Smooth muscle cell (in vitro differentiated cells): Measurements from ENCODE around the gene USP28. TPM values are rescaled to one million over a fixed set of nuclear protein-coding genes. Genes with fewer than 3 reads are reported as not detected.

Experiments
- DNase-seq: peaks from one replicate; lab custom pipeline; 2025; ENCODE audit not compliant: unreplicated experiment; lab: John Stamatoyannopoulos, UW
- H2AFZ ChIP-seq: fragments of 200-600 bp; sonication (generic); 2 replicates; pipeline ENCODE4 v1.6.0; 2016; ENCODE audit warnings: antibody characterized with exemption, low read depth, mild to moderate bottlenecking
- H3F3A ChIP-seq: fragments of 200-600 bp; sonication (generic); 2 replicates; pipeline ENCODE4 v1.6.0; 2017; ENCODE audit warnings: antibody characterized with exemption, low read depth
- H3K27ac ChIP-seq: fragments of 200-600 bp; sonication (generic); 2 replicates; pipeline ENCODE4 v1.5.1; 2016; ENCODE audit warnings: low read depth, mild to moderate bottlenecking
- H3K27me3 ChIP-seq: fragments of 200-600 bp; sonication (generic); 2 replicates; pipeline ENCODE4 v1.6.1; 2016; ENCODE audit warnings: low read depth, mild to moderate bottlenecking
- H3K36me3 ChIP-seq: fragments of 200-600 bp; sonication (generic); 2 replicates; pipeline ENCODE4 v1.5.1; 2016; ENCODE audit warnings: low read depth
- H3K4me1 ChIP-seq: fragments of 200-600 bp; sonication (generic); 2 replicates; pipeline ENCODE4 v1.5.1; 2016; ENCODE audit warnings: low read depth
- H3K4me2 ChIP-seq: fragments of 200-600 bp; sonication (generic); 2 replicates; pipeline ENCODE4 v1.6.0; 2016; ENCODE audit warnings: mild to moderate bottlenecking
- H3K4me3 ChIP-seq: fragments of 200-600 bp; sonication (generic); 2 replicates; pipeline ENCODE4 v1.5.1; 2016; ENCODE audit warnings: mild to moderate bottlenecking
- H3K79me2 ChIP-seq: fragments of 200-600 bp; sonication (generic); 2 replicates; pipeline ENCODE4 v1.6.0; 2016; ENCODE audit warnings: low read depth, mild to moderate bottlenecking
- H3K9ac ChIP-seq: fragments of 200-600 bp; sonication (generic); 2 replicates; pipeline ENCODE4 v1.6.0; 2016; ENCODE audit warnings: low read depth
- H3K9me3 ChIP-seq: fragments of 200-600 bp; sonication (generic); replicated peaks from 2 replicates; pipeline ENCODE4 v1.5.1; 2016; ENCODE audit warnings: low read depth
- H4K20me1 ChIP-seq: fragments of 200-600 bp; sonication (generic); 2 replicates; pipeline ENCODE4 v1.6.0; 2016; ENCODE audit warnings: low read depth
- WGBS: methylation state at CpG from one replicate; pipeline ENCODE4 v1.1.7; 2016; ENCODE audit warnings: low lambda C conversion rate; 5-methylcytosine and 5-hydroxymethylcytosine counted together
- polyA plus RNA-seq: library from polyadenylated mRNA; unstranded; fragments of >200 nt; fragmentation: Nextera tagmentation; extraction: Ambion mirVana; gene quantifications from 2 replicates; pipeline ENCODE4 v1.2.1, GENCODE V29; 2016
- total RNA-seq: library from RNA; depleted of rRNA; stranded (reverse); fragments of >200 nt; gene quantifications from 2 replicates; pipeline ENCODE4 v1.2.3, GENCODE V29; 2014
- TF ChIP-seq, protein P1 (sequence below): fragments of 200-600 bp; sonication (generic); IDR thresholded peaks from 2 replicates; pipeline ENCODE4 v1.5.1; 2017; ENCODE audit warnings: borderline replicate concordance, mild to moderate bottlenecking, antibody characterized with exemption; ENCODE audit not compliant: insufficient read depth, poor library complexity, severe bottlenecking

Gene USP28
- total and polyA plus RNA-seq, 2 experiments from 2014 or later: 18.6 to 50.5 TPM

- Histone ChIP-seq H3K9ac (no peak overlapping the region), H3F3A (no peaks in the 10 kb centered on the region), H3K36me3 (no peaks in the 10 kb centered on the region), H2AFZ (no peak overlapping the region), H3K79me2 (peaks cover 39% of the 10 kb centered on the region), H3K4me2 (no peak overlapping the region), H3K9me3 (no peaks in the 10 kb centered on the region), H3K27me3 (no peaks in the 10 kb centered on the region), H3K4me3 (no peak overlapping the region), H3K4me1 (no peaks in the 10 kb centered on the region), H4K20me1 (peaks cover 68% of the 10 kb centered on the region), H3K27ac (no peak overlapping the region)
- no peak for DNase-seq
- TF ChIP-seq, protein P1, sequence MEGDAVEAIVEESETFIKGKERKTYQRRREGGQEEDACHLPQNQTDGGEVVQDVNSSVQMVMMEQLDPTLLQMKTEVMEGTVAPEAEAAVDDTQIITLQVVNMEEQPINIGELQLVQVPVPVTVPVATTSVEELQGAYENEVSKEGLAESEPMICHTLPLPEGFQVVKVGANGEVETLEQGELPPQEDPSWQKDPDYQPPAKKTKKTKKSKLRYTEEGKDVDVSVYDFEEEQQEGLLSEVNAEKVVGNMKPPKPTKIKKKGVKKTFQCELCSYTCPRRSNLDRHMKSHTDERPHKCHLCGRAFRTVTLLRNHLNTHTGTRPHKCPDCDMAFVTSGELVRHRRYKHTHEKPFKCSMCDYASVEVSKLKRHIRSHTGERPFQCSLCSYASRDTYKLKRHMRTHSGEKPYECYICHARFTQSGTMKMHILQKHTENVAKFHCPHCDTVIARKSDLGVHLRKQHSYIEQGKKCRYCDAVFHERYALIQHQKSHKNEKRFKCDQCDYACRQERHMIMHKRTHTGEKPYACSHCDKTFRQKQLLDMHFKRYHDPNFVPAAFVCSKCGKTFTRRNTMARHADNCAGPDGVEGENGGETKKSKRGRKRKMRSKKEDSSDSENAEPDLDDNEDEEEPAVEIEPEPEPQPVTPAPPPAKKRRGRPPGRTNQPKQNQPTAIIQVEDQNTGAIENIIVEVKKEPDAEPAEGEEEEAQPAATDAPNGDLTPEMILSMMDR: no peak
- WGBS: 95% methylated on average over 3 of the region's 3 CpGs
These were observed 11.0 kb downstream of the USP28 start for GRCh38 chr11:113864410-113864809.

GRCh38 chr11:113862435-113862834, 12.9 kb downstream of the USP28 start:
- H3F3A ChIP-seq: no peaks in the 10 kb centered on the region
- no peak overlapping the region for H3K9ac ChIP-seq
- H2AFZ ChIP-seq: no peak overlapping the region
- H3K79me2 ChIP-seq: peaks cover 39% of the 10 kb centered on the region
- no peak overlapping the region for H3K27ac ChIP-seq
- H3K36me3 ChIP-seq: no peaks in the 10 kb centered on the region
- H3K4me3 ChIP-seq: no peak overlapping the region
- no peak overlapping the region for H3K4me2 ChIP-seq
- H4K20me1 ChIP-seq: peaks cover 77% of the 10 kb centered on the region
- no peaks in the 10 kb centered on the region for H3K4me1 ChIP-seq
- H3K27me3 ChIP-seq: no peaks in the 10 kb centered on the region
- WGBS: 17% methylated on average over 5 of the region's 5 CpGs
- DNase-seq: no peak
- TF ChIP-seq, protein P1: no peak
- no peaks in the 10 kb centered on the region for H3K9me3 ChIP-seq

- no peak overlapping the region for H2AFZ ChIP-seq
- H3K9ac ChIP-seq: no peak overlapping the region
- peaks cover 77% of the 10 kb centered on the region for H4K20me1 ChIP-seq
- no peak overlapping the region for H3K27ac ChIP-seq
- TF ChIP-seq, protein P1: no peak
- H3K36me3 ChIP-seq: no peaks in the 10 kb centered on the region
- H3K27me3 ChIP-seq: no peaks in the 10 kb centered on the region
- H3K4me2 ChIP-seq: no peak overlapping the region
- H3K4me1 ChIP-seq: no peaks in the 10 kb centered on the region
- H3K4me3 ChIP-seq: no peak overlapping the region
- no peaks in the 10 kb centered on the region for H3F3A ChIP-seq
- H3K79me2 ChIP-seq: peaks cover 28% of the 10 kb centered on the region
- DNase-seq: no peak
- no peaks in the 10 kb centered on the region for H3K9me3 ChIP-seq
These were observed 15.7 kb downstream of the USP28 start for GRCh38 chr11:113859665-113860064.

DNA sequence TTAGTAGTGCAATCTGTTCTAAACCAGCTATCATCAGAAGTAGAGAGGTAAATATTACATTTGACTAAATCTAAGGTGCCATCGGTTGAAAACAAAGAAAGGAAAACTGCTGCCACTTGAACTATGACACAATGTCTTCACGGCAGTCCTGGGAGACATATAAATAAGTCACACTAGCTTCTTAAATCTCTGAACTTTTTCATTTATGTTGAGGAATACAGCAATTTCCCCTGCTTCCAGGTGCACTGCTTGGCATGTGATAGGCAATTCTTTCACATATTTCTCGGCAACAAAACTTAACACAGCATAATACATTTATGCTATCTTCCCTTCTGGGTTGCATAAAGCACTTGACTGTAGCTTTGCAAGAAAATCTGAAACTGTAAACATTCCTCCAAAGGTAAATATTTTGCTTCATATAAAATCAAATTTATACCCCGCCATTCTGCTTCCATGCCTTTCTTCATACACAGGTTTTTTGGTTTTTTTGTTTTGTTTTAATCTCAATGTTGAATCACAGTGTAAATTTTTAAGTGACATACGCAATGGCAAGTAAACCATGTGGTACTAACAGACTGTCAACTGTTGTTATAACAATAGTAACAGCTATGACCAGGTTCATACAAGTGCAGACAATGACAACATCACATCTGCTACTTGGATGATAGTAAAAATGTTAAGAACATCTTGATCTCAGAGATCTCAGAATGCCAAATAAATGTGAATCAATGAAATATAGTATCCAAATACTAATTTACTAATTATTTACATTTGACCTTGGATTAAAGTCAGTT, 18.2 kb downstream of the USP28 start:
- Histone ChIP-seq H3K27me3 (no peaks in the 10 kb centered on the region), H3K4me3 (no peak overlapping the region), H3F3A (no peaks in the 10 kb centered on the region), H3K9ac (no peak overlapping the region), H3K9me3 (no peaks in the 10 kb centered on the region), H3K27ac (no peak overlapping the region), H2AFZ (no peak overlapping the region), H4K20me1 (peaks cover 76% of the 10 kb centered on the region), H3K79me2 (peaks cover 25% of the 10 kb centered on the region), H3K36me3 (no peaks in the 10 kb centered on the region), H3K4me1 (no peaks in the 10 kb centered on the region), H3K4me2 (no peak overlapping the region)
- TF ChIP-seq, protein P1: no peak
- WGBS: 92% methylated on average over 5 of the region's 5 CpGs
- DNase-seq: no peak
